KMS-11 (cell line): ENCODE measurements around the gene HUS1B.

Source experiments
- H2AFZ ChIP-seq: fragments of 200-600 bp; sonication (generic); 2 replicates; pipeline ENCODE4 v1.6.1; 2016; ENCODE audit warnings: antibody characterized with exemption, mixed run types, low read depth
- H3K27ac ChIP-seq: fragments of 200-600 bp; sonication (generic); 2 replicates; pipeline ENCODE4 v1.6.1; 2016; ENCODE audit warnings: mild to moderate bottlenecking, mixed run types
- H3K27me3 ChIP-seq: fragments of 200-600 bp; sonication (generic); 2 replicates; pipeline ENCODE4 v1.6.1; 2017; ENCODE audit warnings: mild to moderate bottlenecking, low read depth, mixed run types, moderate library complexity; ENCODE audit not compliant: insufficient read depth
- H3K36me3 ChIP-seq: fragments of 200-600 bp; sonication (generic); 2 replicates; pipeline ENCODE4 v1.6.1; 2017; ENCODE audit warnings: mild to moderate bottlenecking, mixed run types; ENCODE audit not compliant: insufficient read depth
- H3K4me1 ChIP-seq: fragments of 200-600 bp; sonication (generic); 2 replicates; pipeline ENCODE4 v1.6.1; 2016; ENCODE audit warnings: mild to moderate bottlenecking, low read depth, mixed run types; ENCODE audit not compliant: poor library complexity, severe bottlenecking
- H3K4me2 ChIP-seq: fragments of 200-600 bp; sonication (generic); 2 replicates; pipeline ENCODE4 v1.7.0; 2016; ENCODE audit warnings: mild to moderate bottlenecking, mixed run types
- H3K4me3 ChIP-seq: fragments of 200-600 bp; sonication (generic); IDR thresholded peaks from 2 replicates; pipeline ENCODE4 v1.6.1; 2017; ENCODE audit warnings: low read depth, low read length, mixed read lengths; ENCODE audit not compliant: insufficient read depth
- H3K79me2 ChIP-seq: fragments of 200-600 bp; sonication (generic); 2 replicates; pipeline ENCODE4 v1.6.1; 2016; ENCODE audit warnings: low read depth, mixed run types; ENCODE audit not compliant: insufficient read depth
- H3K9ac ChIP-seq: fragments of 200-600 bp; sonication (generic); 2 replicates; pipeline ENCODE4 v1.6.1; 2016; ENCODE audit warnings: mild to moderate bottlenecking, mixed run types
- H4K20me1 ChIP-seq: fragments of 200-600 bp; sonication (generic); 2 replicates; pipeline ENCODE4 v1.6.1; 2016; ENCODE audit warnings: mild to moderate bottlenecking, mixed run types; ENCODE audit not compliant: insufficient read depth
- CTCF ChIP-seq: fragments of 200-600 bp; sonication (generic); conservative IDR thresholded peaks from 2 replicates; pipeline ENCODE4 v1.6.1; 2017; ENCODE audit warnings: low read depth, mild to moderate bottlenecking, antibody characterized with exemption, low read length, moderate library complexity, mixed read lengths

The HUS1B gene

GRCh38 chr6:703552-703951 is 46.7 kb upstream of the HUS1B start:
- Histone ChIP-seq H3K27ac (no peak overlapping the region), H3K4me3 (no peak overlapping the region), H3K9ac (no peak overlapping the region), H4K20me1 (no peaks in the 10 kb centered on the region), H3K79me2 (no peaks in the 10 kb centered on the region), H3K4me2 (no peak overlapping the region), H3K36me3 (no peaks in the 10 kb centered on the region), H2AFZ (no peak overlapping the region), H3K4me1 (no peaks in the 10 kb centered on the region), H3K27me3 (no peaks in the 10 kb centered on the region)
- no peak for TF ChIP-seq CTCF

- Histone ChIP-seq H4K20me1 (no peaks in the 10 kb centered on the region), H3K4me1 (no peaks in the 10 kb centered on the region), H2AFZ (no peak overlapping the region), H3K36me3 (no peaks in the 10 kb centered on the region), H3K79me2 (no peaks in the 10 kb centered on the region), H3K4me2 (no peak overlapping the region), H3K9ac (no peak overlapping the region), H3K27ac (no peak overlapping the region), H3K4me3 (no peak overlapping the region), H3K27me3 (no peaks in the 10 kb centered on the region)
- TF ChIP-seq CTCF, result 0 out of 2 replicates have a peak, but pooled peaks have one; percentile 19
Observed at GRCh38 chr6:701700-702479, 45.0 kb upstream of the HUS1B start.

GRCh38 chr6:701215-701614 is 44.3 kb upstream of the HUS1B start:
- H3K27ac ChIP-seq, result no peak overlapping the region
- TF ChIP-seq CTCF, result no peak
- no peaks in the 10 kb centered on the region for H3K27me3 ChIP-seq
- H3K9ac ChIP-seq, result no peak overlapping the region
- H3K4me3 ChIP-seq, result no peak overlapping the region
- no peak overlapping the region for H2AFZ ChIP-seq
- no peaks in the 10 kb centered on the region for H3K79me2 ChIP-seq
- H3K4me2 ChIP-seq, result no peak overlapping the region
- no peaks in the 10 kb centered on the region for H4K20me1 ChIP-seq
- H3K36me3 ChIP-seq, result no peaks in the 10 kb centered on the region
- no peaks in the 10 kb centered on the region for H3K4me1 ChIP-seq

- Histone ChIP-seq H2AFZ (no peak overlapping the region), H3K4me3 (no peak overlapping the region), H4K20me1 (no peaks in the 10 kb centered on the region), H3K4me2 (no peak overlapping the region), H3K4me1 (no peaks in the 10 kb centered on the region), H3K9ac (no peak overlapping the region), H3K79me2 (no peaks in the 10 kb centered on the region), H3K27ac (no peak overlapping the region), H3K27me3 (no peaks in the 10 kb centered on the region), H3K36me3 (no peaks in the 10 kb centered on the region)
- TF ChIP-seq CTCF, result no peak
Observed at GRCh38 chr6:700490-700889, 43.6 kb upstream of the HUS1B start.
